GM18505 (cell line): ENCODE measurements around the gene GRB7.
"Not testable (repeated sequence)": the region's sequence is repeated elsewhere in the genome, so short reads cannot be mapped to it uniquely, and the experiment has no call there.

ENCODE experiments used
- ATAC-seq: cut with Tn5 transposase; IDR thresholded peaks from one replicate; pipeline ENCODE4 v1.9.1; 2021; ENCODE audit not compliant: unreplicated experiment
- POLR2A ChIP-seq: IDR thresholded peaks from 4 replicates; pipeline ENCODE4 v1.6.1; 2011; ENCODE audit warnings: borderline replicate concordance; ENCODE audit not compliant: insufficient read depth, insufficient read length; ENCODE audit errors: extremely low read depth

Gene GRB7

GRCh38 chr17:39717660-39718059, 20.1 kb upstream of the GRB7 start:
- ATAC-seq: no peak
- no peak for TF ChIP-seq POLR2A

GRCh38 chr17:39719563-39720355, 18.0 kb upstream of the GRB7 start:
- TF ChIP-seq POLR2A: no peak
- ATAC-seq: no peak

- TF ChIP-seq POLR2A: no peak
- ATAC-seq: no peak
Measured at GRCh38 chr17:39722104-39722503, 15.6 kb upstream of the GRB7 start.

- ATAC-seq: no peak
- TF ChIP-seq POLR2A: no peak
Measured at GRCh38 chr17:39722965-39723848, 14.5 kb upstream of the GRB7 start.

GRCh38 chr17:39724731-39725130, 13.0 kb upstream of the GRB7 start:
- no peak for ATAC-seq

GRCh38 chr17:39725923-39726322, 11.8 kb upstream of the GRB7 start:
- not testable (repeated sequence) for ATAC-seq

More at GRCh38 chr17:39724731-39725130, 13.0 kb upstream of the GRB7 start:
- no peak for TF ChIP-seq POLR2A

GRCh38 chr17:39726617-39727016, 11.1 kb upstream of the GRB7 start:
- TF ChIP-seq POLR2A: no peak
- ATAC-seq: no peak

- no peak for ATAC-seq
- no peak for TF ChIP-seq POLR2A
Measured at GRCh38 chr17:39727556-39727955, 10.2 kb upstream of the GRB7 start.

- no peak for TF ChIP-seq POLR2A
- no peak for ATAC-seq
Measured at GRCh38 chr17:39729280-39729851, 8.4 kb upstream of the GRB7 start.

GRCh38 chr17:39730095-39730921, 7.4 kb upstream of the GRB7 start, which contains the start of gene MIEN1:
MIEN1 (minus strand) TSS chr17:39730532; CDS start chr17:39730495, 37 bp downstream.
- peak; percentile 89 for ATAC-seq
- TF ChIP-seq POLR2A: peak; percentile 90

GRCh38 chr17:39732586-39732985, 5.2 kb upstream of the GRB7 start:
- no peak for ATAC-seq
- no peak for TF ChIP-seq POLR2A

- no peak for TF ChIP-seq POLR2A
- no peak for ATAC-seq
Measured at GRCh38 chr17:39735882-39736281, 1.9 kb upstream of the GRB7 start.

- no peak for TF ChIP-seq POLR2A
- ATAC-seq: no peak
Measured at GRCh38 chr17:39736319-39737165, 1.2 kb upstream of the GRB7 start.
